Activated CD4-positive, alpha-beta T cell treated with anti-CD3 and anti-CD28 coated beads, Interleukin-2, Interleukin-6, amounts not matched to agents 100 ng/mL and 50 ng/mL, durations not matched to agents 16 hours and 8 hours (primary cell): ENCODE data around the gene SPACA6.

Experiments used
- DNase-seq: peaks from one replicate; pipeline ENCODE4 v3.0.0-alpha.2; 2020

The SPACA6 gene

DNA sequence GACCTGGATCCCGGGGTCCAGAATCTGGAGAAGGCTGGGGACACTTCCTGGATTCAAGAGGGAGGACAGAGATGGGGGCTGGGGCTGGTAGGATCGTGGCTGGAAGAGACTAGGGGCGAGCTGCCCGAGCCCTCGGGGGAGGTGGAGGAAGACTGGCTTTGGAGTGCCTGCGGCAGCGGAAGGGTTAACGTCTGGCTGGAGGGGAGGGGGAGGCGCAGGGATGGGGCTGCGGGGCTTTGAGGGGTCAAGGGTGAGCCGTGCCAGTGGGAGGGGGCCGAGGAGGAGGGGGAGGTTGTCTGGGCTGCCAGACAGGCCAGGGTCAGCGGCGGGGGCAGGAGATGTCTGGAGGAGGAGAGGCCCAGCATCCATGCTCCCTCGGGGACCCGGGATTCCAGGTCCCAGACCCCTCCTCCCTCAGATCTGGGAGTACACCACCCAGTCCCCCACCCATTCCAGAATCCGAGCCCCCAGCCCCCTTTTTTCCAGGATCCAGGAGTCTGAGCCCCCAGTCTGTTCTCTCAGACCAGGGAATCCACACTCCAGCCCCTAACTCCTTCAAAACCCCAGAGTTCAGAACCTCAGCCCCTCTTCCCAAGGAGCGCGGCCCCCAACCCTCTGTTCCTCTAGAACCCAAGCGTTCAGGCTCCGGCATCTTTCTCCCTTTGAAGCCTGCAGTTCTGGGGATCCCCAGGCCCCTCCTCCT lies 3.2 kb upstream of the SPACA6 start:
- DNase-seq, result no peak

DNA sequence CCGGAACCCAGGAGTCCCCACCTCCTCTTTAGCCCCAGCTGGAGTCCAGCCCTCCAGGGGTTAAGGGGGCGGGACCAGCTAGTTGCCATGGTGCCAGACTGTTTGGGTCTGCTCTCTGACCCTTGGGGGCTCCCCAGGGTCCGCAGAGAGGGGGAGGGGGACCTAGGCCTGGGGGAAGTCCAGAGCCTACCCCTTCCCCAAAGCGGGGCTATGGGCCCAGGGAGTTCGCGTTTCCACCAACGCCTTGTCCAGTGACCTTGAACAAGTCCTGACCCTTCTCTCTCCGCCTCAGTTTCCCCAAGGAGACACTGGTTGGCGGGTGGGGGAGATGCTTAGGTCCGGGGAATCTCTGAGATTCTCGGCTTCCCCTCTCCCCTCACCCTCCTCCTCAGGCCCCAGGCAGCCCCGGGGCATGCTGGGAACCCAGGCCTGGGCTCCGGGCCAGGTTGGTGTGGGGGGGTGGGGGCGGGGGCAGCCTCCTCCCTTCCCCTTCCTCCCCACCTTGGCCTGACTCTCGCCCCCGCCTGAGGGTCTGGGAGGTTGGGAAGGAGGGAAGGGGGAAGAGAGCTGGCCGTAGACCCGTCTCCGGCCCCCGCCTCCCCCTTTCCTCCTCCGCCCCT lies 2.6 kb upstream of the SPACA6 start:
- DNase-seq, result peak; percentile 61

- no peak for DNase-seq
Measured at GRCh38 chr19:51691074-51691583, 2.0 kb upstream of the SPACA6 start.

DNA sequence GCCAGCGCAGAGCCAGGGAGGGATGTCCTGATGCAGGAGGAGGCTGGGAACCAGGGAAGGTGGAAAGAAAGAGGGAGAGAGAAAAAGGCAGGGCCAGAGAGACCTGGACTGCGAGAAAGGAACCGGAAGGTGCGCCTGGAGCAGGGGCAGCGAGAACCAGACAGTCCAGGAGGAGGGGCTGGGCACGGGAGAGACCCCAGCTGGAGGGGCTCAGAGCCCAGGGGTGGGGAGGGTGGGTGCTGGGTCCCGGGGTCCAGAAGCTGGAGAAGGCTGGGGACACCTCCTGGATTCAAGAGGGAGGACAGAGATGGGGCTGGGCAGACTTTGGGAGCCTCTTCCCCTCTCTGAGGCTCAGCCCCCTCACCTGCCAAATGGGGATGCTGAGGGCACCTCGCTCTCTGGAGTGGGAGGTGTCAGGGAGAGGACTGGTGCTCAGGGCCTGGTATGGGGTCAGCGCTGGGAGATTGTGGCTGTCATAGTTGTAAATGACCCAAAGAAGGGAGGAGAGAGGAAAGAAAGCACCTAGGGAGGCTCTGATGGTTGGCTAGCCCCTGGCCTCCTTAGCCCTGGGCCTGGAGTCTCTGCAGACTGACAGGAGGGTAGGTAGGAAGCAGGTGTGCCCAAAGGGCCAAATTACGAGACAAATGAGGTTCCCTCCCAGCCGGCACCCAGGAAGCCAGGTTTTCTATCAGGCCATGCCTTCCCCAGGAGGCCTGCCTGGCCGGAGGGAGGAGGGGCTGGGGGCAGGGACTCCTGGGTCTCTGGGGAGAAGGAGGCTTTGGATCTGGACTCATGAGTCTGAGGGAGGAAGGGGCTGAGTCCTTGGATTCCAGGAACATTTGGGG lies 1.3 kb upstream of the SPACA6 start:
- no peak for DNase-seq

DNA sequence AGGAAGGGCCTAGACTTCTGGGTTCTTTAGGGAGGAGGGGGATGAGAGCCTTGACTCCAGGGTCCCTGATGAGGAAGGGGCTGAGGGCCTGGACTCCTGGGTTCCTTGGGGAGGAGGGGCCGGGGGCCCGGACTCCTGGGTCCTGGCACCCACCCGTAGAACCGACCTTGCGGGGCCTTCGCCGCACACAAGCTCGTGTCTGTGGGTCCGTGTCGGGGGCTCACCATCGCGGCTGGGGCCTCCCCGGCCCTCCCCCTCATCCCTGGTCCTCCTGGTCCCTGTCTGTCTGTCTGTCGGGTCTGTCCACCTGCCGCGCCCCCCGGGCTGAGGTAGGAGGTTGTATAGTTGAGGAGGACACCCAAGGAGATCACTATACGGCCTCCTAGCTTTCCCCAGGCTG lies 662 bp upstream of the SPACA6 start:
- no peak for DNase-seq

DNA sequence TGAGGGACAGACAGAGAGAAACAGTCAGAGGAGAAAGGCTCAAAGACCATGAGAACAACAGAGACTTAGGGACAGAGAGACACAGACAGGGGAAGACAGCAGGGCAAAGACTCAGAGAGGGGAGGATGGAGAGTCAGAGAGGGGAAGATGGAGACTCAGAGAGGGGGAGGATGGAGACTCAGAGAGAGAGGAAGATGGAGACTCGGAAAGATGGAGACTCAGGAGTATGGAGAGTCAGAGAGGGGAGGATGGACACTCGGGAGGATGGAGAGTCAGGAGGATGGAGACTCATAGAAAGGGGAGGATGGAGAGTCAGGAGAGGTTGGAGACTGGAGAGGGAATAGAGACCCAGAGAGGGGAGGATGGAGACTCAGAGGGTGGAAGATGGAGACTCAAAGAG lies 689 bp downstream of the SPACA6 start:
- no peak for DNase-seq

GRCh38 chr19:51694318-51695085 lies 1.4 kb downstream of the SPACA6 start:
- no peak for DNase-seq

DNA sequence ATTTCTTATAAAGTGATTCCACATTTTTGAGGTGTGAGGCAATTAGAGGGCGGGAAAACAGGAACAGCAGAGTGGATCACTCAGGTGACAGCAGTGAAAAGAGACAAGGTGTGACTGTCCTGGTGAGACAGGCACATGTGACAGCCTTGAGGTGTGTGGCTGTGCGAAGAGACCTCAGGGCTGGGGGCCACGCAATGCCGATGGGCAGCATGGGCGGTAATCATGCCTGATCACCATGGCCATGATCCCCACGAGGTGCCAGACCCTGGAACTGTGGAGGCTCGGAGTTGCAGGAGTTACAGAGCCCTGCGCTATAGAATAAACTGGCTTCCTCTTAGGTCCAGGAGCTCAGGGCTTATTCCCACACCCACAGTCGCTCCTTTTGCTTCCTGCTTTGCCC lies 2.0 kb downstream of the SPACA6 start:
- DNase-seq, result no peak

GRCh38 chr19:51695702-51696315 lies 2.7 kb downstream of the SPACA6 start:
- no peak for DNase-seq

DNA sequence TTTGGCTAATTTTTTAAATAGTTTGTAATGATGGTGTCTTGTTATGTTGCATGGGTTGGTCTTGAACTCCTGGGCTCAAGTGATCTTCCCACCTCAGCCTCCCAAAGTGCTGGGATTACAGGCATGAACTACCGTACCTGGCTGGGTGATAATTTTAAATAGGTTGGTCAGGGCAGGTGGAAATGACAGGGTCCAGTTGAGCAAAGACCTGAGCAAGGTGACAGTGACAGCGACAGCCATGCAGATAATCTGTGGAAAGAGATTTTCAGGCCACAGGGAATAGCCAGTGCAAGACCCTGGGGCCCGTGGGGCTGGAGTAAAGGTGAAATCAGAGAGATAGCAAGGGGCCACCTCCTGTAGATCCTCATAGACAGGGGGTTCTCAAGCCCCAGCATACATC lies 3.5 kb downstream of the SPACA6 start:
- no peak for DNase-seq

DNA sequence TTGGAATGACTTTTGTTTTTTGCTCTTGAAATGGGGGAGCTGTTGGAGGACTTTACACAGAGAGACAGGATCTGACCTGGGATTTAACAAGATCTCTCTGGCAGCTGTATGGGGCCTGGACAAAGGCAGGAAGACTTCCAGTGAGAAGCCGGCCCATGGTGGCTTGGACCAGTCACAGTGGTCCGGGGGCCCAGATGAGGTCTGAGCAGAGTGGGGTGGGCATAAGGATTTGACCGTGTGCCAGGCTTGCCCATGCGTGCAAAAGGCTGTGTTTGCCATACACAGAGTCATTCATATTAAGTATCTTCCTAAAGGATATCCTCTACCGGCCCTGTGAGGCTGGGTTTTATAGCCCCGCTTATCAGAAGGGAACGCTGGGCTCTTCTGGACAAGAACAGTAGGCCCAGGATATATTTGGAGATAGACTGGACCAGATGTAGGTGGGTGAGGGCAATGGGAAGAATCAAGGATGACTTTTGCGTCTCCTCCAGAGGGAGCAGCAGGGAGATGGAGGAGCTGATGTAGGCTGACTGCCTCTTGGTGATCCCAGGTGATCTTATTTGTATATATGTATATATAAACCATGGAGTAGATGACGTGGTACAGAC lies 4.1 kb downstream of the SPACA6 start:
- no peak for DNase-seq

DNA sequence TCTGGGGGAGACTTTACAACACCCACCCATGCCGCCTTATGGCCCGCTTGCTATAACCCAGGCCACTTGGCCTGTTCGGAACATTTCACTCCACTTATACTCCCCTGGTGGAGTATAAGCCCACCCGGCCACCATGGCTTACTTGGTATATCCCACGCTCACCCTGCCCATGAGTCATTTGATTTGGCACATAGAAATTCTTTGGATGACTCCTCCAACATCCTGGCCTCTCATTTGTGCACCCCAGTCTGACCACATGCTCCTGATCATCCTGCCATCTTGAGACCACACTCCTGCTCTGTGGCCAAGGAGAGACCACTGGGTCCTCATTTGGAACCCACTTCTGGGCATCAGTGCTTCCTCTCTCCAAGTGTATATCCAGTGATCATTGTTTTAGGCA lies 5.2 kb downstream of the SPACA6 start:
- DNase-seq, result no peak

DNA sequence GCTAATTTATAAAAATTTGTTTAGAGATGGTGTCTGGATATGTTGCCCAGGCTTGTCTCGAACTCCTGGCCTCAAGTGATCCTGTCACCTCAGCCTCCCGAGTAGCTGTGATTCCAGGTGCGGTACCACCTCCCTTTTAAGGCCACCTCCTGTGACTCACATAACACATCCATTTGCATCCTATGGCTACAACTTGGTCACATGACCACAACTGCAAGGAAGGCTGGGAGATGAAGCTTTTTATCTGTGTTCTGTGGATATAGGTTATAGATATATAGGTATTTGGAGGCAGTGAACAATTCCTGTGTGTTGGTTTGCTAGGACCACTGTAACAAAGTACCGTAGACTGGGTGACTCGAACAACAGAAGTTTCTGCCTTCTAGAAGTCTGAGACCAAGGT lies 6.0 kb downstream of the SPACA6 start:
- DNase-seq, result no peak

DNA sequence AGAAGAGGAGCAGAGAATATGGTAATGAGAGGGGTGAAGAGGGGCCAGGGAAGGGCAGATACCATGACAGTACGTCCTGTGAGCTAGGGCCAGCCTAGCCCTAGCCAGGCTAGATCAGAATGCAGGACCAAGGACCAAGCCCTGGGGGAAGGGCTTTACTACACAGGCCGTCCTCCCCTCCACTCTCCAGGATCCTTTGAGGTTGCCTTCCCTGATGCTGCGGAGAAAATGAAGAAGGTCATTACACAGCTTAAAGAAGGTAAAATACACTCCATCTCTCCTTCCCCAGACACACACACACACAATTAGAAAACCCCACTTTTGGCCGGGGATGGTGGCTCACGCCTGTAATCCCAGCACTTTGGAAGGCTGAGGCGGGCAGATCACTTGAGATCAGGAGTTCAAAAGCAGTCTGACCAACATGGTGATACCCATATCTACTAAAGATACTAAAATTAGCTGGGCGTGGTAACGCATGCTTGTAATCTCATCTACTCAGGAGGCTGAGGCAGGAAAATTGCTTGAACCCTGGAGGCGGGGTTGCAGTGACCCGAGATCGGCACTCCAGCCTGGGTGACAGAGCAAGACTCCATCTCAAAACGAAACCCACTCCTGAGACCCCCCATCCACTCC lies 8.5 kb downstream of the SPACA6 start:
- no peak for DNase-seq

- no peak for DNase-seq
Measured at GRCh38 chr19:51702103-51702824, 9.1 kb downstream of the SPACA6 start.

DNA sequence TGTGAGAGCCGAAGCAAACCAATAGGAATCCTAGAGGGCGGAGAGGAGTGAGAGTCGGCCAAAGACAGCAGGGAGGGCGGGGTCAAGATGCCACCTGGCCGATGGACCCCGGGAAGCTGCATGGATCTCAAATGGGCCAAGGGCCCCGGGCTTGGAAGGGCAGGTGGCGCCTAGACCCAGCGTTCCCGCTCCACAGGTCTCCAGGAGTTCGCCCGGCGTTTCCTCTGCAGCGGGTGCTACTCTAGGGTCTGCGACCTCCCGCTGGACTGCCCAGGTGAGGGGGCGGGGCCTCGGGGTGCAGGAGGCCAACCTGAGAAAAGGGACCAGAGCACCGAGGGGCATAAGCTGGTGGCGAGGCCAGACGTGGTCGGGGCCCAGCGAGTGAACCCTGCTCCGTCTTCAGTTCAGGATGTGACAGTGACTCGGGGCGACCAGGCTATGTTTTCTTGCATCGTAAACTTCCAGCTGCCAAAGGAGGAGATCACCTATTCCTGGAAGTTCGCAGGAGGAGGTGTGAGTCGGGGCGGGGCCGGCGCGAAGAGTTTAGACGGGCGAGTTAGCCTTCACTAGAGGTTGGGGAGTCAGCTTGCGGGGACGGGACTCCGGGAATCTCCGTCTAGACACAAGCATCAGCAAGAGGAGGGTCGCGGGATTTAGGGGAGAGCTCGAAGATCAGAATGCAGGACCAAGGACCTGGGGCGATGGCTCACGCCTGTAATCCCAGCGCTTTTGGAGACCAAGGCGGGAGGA lies 9.9 kb downstream of the SPACA6 start:
- DNase-seq, result no peak

DNA sequence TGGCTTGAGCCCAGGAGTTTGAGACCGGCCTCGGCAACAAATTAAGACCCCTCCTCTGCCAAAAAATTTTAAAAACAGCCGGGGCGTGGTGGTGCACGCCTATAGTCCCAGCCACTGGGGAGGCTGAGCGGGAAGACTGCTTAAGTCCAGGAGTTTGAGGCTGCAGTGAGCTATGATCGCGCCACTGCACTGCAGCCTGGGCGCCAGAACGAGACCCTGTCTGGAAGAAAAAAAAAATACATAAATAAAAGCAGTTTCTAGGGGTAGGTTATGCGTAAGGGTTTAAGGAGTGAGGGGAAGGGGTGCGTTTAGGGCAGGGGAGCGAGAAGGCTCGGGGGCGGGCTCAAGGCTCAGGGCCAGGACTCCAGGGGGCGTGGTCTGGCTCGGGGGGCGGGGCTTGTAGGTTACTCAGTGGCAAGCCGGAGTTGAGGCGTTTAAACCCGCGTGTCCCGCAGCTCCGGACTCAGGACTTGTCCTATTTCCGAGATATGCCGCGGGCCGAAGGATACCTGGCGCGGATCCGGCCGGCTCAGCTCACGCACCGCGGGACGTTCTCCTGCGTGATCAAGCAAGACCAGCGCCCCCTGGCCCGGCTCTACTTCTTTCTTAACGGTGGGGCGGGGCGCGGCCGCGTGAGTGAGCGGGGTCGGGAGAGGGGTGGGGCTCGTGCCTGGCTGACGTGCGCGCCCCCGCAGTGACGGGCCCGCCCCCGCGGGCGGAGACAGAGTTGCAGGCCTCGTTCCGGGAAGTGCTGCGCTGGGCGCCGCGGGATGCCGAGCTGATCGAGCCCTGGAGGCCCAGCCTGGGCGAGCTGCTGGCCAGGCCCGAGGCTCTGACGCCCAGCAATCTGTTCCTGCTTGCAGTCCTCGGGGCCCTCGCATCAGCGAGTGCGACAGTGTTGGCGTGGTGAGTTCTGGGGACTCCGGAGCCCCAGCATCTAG lies 10.7 kb downstream of the SPACA6 start:
- DNase-seq, result peak; percentile 97

DNA sequence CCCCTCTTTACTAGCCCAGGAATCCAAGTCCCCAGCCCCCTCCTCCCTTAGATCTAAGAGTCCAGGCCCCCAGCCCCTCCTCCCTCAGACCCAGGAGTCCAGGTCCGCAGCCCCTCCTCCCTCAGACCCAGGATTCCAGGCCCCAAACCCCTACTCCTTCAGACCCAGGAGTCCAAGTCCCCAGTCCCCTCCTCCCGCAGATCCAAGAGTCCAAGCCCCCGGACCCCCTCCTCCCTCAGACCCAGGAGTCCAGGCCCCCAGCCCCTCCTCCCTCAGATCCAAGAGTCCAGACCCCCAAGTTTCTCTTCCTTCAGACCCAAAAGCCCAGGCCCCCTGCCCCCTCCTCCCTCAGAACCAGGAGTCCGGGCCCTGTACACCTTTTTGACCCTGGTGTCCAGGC lies 11.5 kb downstream of the SPACA6 start:
- DNase-seq, result no peak

DNA sequence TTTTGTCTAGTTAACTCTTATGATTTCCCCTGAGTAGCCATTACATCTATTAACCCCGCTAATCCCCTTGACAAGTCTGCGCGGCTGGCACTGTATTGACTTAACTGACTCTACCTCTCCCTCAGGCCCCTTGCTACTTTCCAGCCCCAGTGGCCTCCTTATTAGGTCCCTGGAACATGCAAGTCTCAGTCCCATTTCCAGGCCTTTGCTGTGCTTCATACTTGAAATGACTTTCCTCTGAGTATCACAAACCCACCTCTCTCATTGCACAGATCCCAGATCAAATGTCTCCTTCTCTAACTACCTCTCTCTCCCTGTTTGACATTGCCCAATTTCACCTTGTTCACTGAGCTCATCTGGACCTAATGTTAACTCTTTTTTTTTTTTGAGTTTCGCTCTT lies 13.2 kb downstream of the SPACA6 start:
- no peak for DNase-seq
